IMR-90 (cell line): Measurements from ENCODE around the gene CCR9.

Experiments
- CEBPB ChIP-seq: IDR thresholded peaks from 2 replicates; pipeline ENCODE4 v1.6.1; 2012; ENCODE audit warnings: low read depth, low read length, improper control_type of control experiment
- POLR2A ChIP-seq: IDR thresholded peaks from 2 replicates; pipeline ENCODE4 v1.6.1; 2012; ENCODE audit warnings: mild to moderate bottlenecking, low read depth, low read length

DNA sequence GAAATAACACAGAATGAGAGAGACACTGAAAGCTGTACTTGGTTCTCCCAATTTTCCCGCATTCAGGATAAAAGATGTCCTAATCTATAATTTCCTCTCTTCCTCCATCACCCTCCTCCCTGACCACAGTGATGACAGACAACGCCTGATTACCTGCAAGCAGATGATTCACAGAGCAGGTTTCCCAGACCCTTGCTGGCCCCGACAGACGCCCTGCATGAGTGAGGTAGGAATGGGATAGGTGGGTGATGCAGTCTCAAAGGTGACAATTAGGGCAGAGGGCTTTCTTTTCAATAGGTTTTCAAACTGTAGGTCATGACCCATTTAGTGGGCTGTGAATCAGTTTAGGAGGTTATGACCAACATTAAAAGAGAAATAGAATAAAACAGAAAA lies 51.7 kb downstream of the CCR9 start:
- no peak for TF ChIP-seq POLR2A
- no peak for TF ChIP-seq CEBPB
